Adipocyte (in vitro differentiated cells): ENCODE results near the gene SCYL3.

Experiments
- DNase-seq: peaks from one replicate; pipeline ENCODE4 v3.0.0-alpha.2; 2015; ENCODE audit warnings: low read depth
- H3K27me3 ChIP-seq: replicated peaks from 2 replicates; pipeline ENCODE4 v1.7.0; 2013; ENCODE audit warnings: mild to moderate bottlenecking, low read length, moderate library complexity; ENCODE audit not compliant: control insufficient read depth, insufficient read depth
- H3K36me3 ChIP-seq: 2 replicates; pipeline ENCODE4 v1.7.0; 2013; ENCODE audit warnings: low read length, mild to moderate bottlenecking, moderate library complexity; ENCODE audit not compliant: control insufficient read depth, insufficient read depth, severe bottlenecking
- H3K4me1 ChIP-seq: 2 replicates; pipeline ENCODE4 v1.7.0; 2013; ENCODE audit warnings: mild to moderate bottlenecking, low read length, moderate library complexity; ENCODE audit not compliant: control insufficient read depth, insufficient read depth
- H3K4me3 ChIP-seq: 2 replicates; pipeline ENCODE4 v1.7.0; 2013; ENCODE audit warnings: mild to moderate bottlenecking, low read length, moderate library complexity
- H3K9ac ChIP-seq: 2 replicates; pipeline ENCODE4 v1.7.0; 2013; ENCODE audit warnings: mild to moderate bottlenecking, low read length, moderate library complexity
- H3K9me3 ChIP-seq: 2 replicates; pipeline ENCODE4 v1.7.0; 2013; ENCODE audit warnings: mild to moderate bottlenecking, low read length, moderate library complexity; ENCODE audit not compliant: control insufficient read depth

The SCYL3 gene

GRCh38 chr1:169896013-169896412 lies 2.3 kb upstream of the SCYL3 start:
- Histone ChIP-seq H3K9ac (no peak overlapping the region), H3K4me1 (peaks cover 20% of the 10 kb centered on the region), H3K27me3 (no peaks in the 10 kb centered on the region), H3K9me3 (no peaks in the 10 kb centered on the region), H3K4me3 (no peak overlapping the region), H3K36me3 (no peaks in the 10 kb centered on the region)
- no peak for DNase-seq

- peaks cover 27% of the 10 kb centered on the region for H3K4me1 ChIP-seq
Measured at GRCh38 chr1:169894424-169895145, 889 bp upstream of the SCYL3 start.

GRCh38 chr1:169892927-169893644 lies 610 bp downstream of the SCYL3 start:
- peak; percentile 69 for DNase-seq
- Histone ChIP-seq H3K4me1 (peaks cover 33% of the 10 kb centered on the region), H3K9ac (peak overlapping the region; percentile 95), H3K36me3 (peaks cover 8% of the 10 kb centered on the region), H3K27me3 (no peaks in the 10 kb centered on the region), H3K9me3 (no peaks in the 10 kb centered on the region), H3K4me3 (peak overlapping the region; percentile 89)

More at GRCh38 chr1:169894424-169895145, 889 bp upstream of the SCYL3 start:
- no peaks in the 10 kb centered on the region for H3K27me3 ChIP-seq
- no peaks in the 10 kb centered on the region for H3K36me3 ChIP-seq
- no peaks in the 10 kb centered on the region for H3K9me3 ChIP-seq
- H3K4me3 ChIP-seq, result peak overlapping the region; percentile 89
- DNase-seq, result no peak
- peak overlapping the region; percentile 95 for H3K9ac ChIP-seq

- Histone ChIP-seq H3K4me3 (peak overlapping the region; percentile 89), H3K36me3 (peaks cover 15% of the 10 kb centered on the region), H3K9me3 (no peaks in the 10 kb centered on the region), H3K4me1 (peaks cover 33% of the 10 kb centered on the region), H3K9ac (peak overlapping the region; percentile 95), H3K27me3 (no peaks in the 10 kb centered on the region)
- DNase-seq, result no peak
Measured at GRCh38 chr1:169892176-169892926, 1.3 kb downstream of the SCYL3 start.

DNA sequence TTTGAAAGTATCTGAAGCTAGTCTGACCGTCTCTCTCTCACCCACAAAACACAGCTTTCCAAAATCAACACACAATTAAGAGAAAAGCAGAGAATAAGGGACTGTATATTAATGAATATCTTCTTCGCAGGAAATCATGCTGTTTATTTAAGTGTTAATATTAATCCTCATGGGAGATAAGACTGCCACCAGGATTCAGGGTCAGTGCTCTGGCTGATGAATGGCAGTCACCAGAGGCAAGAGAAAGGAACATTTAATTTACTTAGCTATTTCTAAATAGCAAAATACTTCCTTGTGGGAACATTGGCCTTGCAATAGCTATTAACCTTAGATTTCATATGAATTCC lies 2.2 kb downstream of the SCYL3 start:
- peak overlapping the region; percentile 95 for H3K9ac ChIP-seq
- peak overlapping the region; percentile 89 for H3K4me3 ChIP-seq
- H3K4me1 ChIP-seq, result peaks cover 33% of the 10 kb centered on the region
- H3K27me3 ChIP-seq, result no peaks in the 10 kb centered on the region
- no peak for DNase-seq
- H3K36me3 ChIP-seq, result peaks cover 24% of the 10 kb centered on the region
- H3K9me3 ChIP-seq, result no peaks in the 10 kb centered on the region

DNA sequence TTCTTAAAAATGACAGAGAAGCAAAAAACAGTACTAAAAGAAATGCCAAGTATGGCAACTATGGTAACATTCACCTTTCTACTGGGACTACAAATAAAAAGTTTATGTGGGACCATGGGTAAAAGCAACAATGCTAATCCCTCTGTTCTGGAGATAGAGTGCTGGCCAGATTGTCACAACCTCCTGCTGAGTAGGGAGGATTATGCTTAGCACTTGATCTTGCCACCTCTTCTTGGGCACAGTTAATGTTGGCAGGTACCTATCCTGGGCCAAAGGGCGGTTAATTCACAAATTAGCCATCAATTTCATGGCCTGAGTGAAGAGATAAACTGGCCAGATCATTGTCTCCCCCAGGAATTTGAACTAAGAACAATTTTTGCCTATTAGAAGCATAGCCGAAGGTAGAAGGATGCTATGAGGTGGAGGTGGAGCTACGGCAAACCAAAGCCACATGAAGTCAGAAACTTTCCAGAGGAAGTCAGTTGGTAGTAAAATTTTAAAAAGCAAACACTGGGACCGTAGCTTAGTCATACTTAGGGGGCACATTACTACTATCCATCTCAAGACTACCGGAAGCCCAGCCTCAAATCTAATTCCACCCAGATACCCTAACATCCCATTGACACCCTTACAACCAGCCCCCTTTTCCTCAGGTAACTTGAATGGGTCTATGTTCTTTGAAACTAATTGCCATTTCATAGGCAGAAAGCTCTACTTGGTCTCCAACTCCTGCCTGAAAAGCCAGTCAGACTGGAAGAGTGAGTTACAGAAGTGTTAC lies 2.7 kb downstream of the SCYL3 start:
- Histone ChIP-seq H3K4me1 (peaks cover 33% of the 10 kb centered on the region), H3K36me3 (peaks cover 29% of the 10 kb centered on the region), H3K4me3 (peak overlapping the region; percentile 89), H3K9me3 (no peaks in the 10 kb centered on the region), H3K27me3 (no peaks in the 10 kb centered on the region), H3K9ac (peak overlapping the region; percentile 95)
- no peak for DNase-seq

- peaks cover 39% of the 10 kb centered on the region for H3K4me1 ChIP-seq
- peaks cover 40% of the 10 kb centered on the region for H3K36me3 ChIP-seq
- no peaks in the 10 kb centered on the region for H3K9me3 ChIP-seq
- no peak for DNase-seq
- H3K9ac ChIP-seq, result no peak overlapping the region
- H3K4me3 ChIP-seq, result no peak overlapping the region
- no peaks in the 10 kb centered on the region for H3K27me3 ChIP-seq
Measured at GRCh38 chr1:169889871-169890270, 3.8 kb downstream of the SCYL3 start.

DNA sequence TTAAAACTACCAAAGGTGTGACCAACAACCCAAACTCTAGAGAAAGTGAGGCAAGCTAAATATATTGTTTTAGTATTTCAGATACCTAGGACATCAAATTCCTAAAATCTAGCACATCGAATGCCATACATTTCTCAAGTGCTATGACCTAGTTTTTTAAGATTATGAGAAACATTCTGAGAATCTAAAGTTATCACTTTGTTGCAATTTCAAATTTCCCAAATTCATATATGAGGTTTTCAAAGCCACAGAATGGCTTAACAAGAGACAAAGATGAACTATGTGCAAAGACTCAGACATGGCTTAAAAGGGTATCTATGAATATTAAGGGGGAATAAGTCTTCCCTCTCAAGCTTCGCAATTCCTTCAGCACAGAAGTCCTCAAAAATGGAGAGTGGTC lies 6.8 kb downstream of the SCYL3 start:
- no peaks in the 10 kb centered on the region for H3K9me3 ChIP-seq
- peaks cover 58% of the 10 kb centered on the region for H3K36me3 ChIP-seq
- peaks cover 32% of the 10 kb centered on the region for H3K4me1 ChIP-seq
- H3K27me3 ChIP-seq, result no peaks in the 10 kb centered on the region
- no peak overlapping the region for H3K9ac ChIP-seq
- no peak overlapping the region for H3K4me3 ChIP-seq
- no peak for DNase-seq

- no peak for DNase-seq
- H3K4me3 ChIP-seq, result no peak overlapping the region
- peaks cover 27% of the 10 kb centered on the region for H3K4me1 ChIP-seq
- H3K9ac ChIP-seq, result no peak overlapping the region
- H3K36me3 ChIP-seq, result peaks cover 62% of the 10 kb centered on the region
- H3K9me3 ChIP-seq, result no peaks in the 10 kb centered on the region
- H3K27me3 ChIP-seq, result no peaks in the 10 kb centered on the region
Measured at GRCh38 chr1:169886422-169886821, 7.3 kb downstream of the SCYL3 start.

DNA sequence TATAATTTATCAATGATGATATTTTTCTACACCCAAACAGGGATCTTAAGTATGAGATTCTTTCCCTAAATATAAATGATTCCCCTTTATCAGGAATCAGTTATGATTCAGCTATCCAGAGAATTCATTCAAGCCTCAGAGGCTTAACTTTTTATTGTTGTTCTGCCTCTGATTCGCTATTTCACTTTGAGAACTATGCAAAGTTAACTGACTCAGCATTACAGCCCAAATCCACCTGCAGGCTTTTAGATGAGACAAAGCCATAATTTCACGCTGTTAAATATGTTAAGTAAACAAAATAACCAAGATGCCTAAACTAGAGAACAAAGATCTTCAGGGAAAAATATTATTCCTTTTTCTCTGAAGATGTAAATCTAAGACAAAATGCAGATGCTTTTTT lies 8.5 kb downstream of the SCYL3 start:
- Histone ChIP-seq H3K36me3 (peaks cover 65% of the 10 kb centered on the region), H3K9ac (no peak overlapping the region), H3K4me1 (peaks cover 15% of the 10 kb centered on the region), H3K27me3 (no peaks in the 10 kb centered on the region), H3K4me3 (no peak overlapping the region), H3K9me3 (no peaks in the 10 kb centered on the region)
- peak; percentile 41 for DNase-seq

- no peak for DNase-seq
- Histone ChIP-seq H3K9me3 (no peaks in the 10 kb centered on the region), H3K9ac (no peak overlapping the region), H3K4me1 (peaks cover 15% of the 10 kb centered on the region), H3K27me3 (no peaks in the 10 kb centered on the region), H3K36me3 (peaks cover 65% of the 10 kb centered on the region), H3K4me3 (no peak overlapping the region)
Measured at GRCh38 chr1:169884634-169885033, 9.1 kb downstream of the SCYL3 start.
